CD4-positive, alpha-beta T cell treated with Interleukin-6 at 100 ng/mL for 8 hours (primary cell): ENCODE measurements around the gene SLC10A7.

Experiments
- DNase-seq: peaks from one replicate; pipeline ENCODE4 v3.0.0-alpha.2; 2020; ENCODE audit warnings: mixed read lengths, low spot score

SLC10A7 gene

DNA sequence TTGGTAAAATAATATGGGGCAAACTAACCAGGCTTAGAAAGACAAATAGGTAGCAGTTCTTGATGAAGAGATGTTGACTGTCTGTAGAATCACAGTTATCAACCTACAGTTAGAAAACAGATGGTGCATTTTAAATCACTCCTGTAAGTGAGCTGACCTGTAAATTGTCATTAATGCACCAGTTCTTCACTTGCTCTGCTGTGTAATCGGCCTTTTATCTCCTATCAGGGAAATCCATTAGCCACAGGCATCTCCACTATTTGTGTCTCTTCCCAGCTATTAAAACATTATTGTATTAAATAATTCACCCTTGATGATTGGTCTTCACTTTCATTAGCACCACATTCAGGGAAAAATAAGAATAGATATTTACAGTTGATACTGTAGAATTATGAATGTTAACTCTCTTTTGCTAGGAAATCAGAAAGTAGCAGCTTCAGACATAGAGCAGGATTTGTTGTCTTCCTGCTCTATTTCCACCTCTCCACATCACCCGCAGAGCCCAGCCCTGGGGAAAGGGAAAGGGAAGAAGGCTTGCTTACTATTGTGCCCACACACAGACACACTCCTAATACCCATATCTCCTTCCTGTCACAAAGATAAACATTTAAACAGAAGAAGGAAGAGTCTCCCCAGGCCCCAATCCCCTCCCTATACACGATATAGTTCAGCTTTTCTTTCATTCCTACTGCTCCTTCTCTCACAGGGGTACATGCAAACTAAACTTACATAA is 210.3 kb downstream of the SLC10A7 start:
- DNase-seq, result no peak

DNA sequence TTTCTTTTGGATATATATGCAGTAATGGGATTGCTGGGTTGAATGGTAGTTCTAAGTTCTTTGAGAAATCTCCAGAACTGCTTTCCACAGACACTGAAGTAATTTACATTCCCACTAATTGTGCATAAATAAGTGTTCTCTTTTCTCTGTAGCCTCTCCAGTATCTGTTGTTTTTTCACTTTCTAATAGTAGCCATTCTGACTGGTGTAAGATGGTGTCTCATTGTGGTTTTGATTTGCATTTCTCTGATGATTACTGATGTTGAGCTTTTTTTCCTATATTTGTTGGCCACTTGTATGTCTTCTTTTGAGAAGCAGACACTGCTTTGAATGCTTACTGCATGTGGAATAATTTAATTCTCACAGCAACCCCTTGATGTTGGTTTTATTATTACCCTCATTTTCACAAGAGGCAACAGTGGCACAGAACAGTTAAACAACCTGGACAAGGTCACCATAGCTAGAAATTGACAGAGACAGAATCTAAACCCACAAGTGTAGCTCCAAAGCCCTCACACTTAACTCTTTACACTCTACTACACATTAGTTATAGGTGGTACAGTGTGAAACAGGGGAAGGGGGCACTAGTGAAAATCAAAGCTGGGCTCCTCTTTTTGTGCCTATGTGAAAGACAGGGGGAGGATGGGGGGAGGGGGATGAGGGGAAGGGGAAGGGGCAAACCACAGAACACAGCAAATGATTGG is 211.3 kb downstream of the SLC10A7 start:
- DNase-seq, result no peak

- no peak for DNase-seq
Observed at GRCh38 chr4:146308951-146309350, 212.8 kb downstream of the SLC10A7 start.

GRCh38 chr4:146302822-146303221 is 218.9 kb downstream of the SLC10A7 start:
- no peak for DNase-seq

GRCh38 chr4:146299607-146300006 is 222.1 kb downstream of the SLC10A7 start:
- DNase-seq, result no peak

DNA sequence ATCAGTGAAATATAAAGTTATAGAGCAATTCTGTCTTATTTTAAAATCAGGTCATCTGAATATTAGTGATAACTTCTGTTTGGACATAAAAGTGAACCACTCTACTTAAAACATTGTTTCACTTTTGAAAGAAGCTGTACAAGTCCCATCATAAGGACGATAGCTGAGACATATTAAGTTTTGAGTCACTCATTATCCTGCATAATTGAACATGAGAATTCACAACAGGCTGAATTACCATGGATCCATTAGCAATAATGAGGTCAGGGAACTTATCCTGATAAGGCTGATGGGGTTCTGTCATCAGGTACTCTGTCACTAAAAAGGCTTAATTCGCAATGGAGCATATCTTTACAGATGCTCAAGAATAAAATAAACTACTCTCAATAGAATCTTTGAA is 227.0 kb downstream of the SLC10A7 start:
- DNase-seq, result no peak

DNA sequence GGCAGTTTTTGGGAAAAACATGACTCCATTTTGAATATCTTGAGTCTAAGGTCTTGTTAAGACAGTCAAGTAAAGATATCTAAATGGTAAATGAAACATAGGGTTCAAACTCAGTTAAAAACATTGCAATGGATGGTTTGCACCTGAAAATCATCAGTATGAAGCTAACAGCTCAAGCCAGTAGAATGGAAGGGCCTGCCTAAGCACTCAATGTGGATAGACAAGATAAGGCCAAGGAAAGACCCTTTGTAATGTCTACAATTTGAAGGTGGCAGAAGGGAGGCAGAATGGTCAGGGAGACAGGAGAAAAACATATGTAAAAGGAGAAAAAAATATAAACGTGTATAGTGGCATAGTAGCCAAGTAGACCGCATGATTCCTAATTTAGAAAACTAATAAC is 229.2 kb downstream of the SLC10A7 start:
- no peak for DNase-seq

- no peak for DNase-seq
Observed at GRCh38 chr4:146291313-146291712, 230.4 kb downstream of the SLC10A7 start.

DNA sequence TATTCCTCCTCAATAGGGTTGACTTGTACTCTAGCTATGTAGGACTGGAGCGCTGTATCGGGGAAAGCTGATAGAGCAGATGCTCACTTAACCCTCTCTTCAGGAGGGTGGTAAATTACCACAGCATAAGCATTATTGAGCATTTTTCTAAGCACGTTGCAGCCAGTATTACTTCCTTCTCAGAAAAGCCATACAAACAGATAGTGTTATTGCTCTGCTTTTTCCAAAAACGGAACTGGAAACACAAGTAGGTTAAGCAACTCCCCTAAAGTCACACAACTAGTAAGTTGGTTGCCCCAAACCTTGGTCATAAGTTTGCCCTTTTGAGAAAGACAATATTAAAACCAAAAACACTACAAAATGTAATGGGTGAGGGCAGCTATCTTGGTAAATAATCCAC is 233.5 kb downstream of the SLC10A7 start:
- no peak for DNase-seq

DNA sequence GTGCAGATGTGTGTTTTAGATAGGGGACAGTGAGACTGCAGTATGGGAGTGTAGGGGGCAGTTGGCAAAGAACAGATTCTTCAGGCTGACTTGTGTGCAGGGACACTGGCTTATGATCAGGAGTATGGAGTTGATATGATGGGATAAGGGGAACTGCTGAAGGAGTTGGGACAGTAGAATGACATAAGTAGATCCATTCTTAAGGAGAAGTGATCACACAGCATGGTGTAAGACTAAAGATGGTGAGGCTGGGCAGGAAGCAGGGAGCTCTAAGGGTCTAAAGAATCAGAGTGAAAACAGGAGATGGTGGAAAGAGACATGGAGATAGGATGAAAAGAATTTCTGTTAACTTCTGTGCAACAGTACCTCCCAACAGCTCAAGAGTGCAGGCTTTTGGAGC is 236.7 kb downstream of the SLC10A7 start:
- no peak for DNase-seq

DNA sequence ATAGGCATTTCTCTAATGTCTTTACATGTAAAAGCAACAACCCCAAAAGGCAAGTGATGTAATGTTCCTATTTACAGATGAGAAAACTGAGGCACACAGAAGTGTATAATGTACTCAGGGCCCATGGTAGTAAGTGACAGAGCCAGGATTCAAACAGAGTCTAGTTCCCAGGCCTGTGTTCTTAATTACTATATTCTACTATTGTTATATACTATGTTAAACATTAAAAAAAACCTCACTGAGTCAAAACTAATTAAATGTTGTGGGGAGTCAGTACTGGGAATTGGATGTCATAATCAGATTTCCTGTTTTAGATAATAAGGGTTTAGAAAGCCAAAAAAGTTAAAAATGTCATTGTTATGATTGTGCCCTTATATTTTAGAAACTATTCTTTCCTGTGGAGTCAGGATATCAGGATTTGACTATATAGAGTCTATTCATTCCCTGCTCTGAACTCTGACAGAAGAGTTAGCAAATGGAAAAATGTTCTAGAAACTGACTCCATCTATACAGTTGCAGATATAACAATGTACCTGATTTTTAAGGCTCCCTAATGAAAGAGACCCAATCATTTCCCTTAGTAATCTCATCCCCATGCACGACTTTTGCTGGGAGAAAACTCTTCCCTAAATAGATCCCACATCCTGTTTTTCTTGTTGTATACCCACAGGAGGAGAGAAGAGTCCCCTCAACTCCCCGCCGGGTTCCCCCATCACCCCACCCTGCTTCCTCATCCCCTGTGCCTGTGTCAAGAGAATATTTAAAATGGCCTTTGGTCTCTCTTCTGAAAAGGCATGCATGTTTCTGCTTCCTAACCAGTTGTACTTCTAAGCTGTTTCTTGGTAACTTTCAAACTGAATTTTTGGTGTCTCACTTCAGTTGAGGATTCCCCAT is 237.7 kb downstream of the SLC10A7 start:
- no peak for DNase-seq

GRCh38 chr4:146282657-146283056 is 239.1 kb downstream of the SLC10A7 start:
- DNase-seq, result no peak

DNA sequence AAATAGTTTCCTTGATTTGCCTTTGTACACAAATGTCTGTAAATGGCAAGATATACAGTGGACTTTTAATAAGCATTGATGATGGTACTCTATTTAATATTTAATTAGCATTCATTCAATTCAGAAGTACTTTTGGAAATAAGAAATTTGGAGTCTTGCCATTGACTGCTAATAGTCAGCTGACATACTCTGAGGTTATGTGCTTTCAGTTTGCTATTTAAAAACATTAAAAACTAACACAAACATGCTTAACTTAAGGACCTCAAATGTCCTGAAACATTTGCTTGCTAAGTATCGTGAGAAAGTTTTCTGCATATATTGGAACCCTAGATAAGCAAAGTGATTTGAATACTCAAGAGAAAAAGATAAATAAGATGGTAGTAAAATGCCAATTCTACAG is 242.8 kb downstream of the SLC10A7 start:
- DNase-seq, result no peak

GRCh38 chr4:146275370-146275769 is 246.4 kb downstream of the SLC10A7 start:
- no peak for DNase-seq

GRCh38 chr4:146274774-146275173 is 247.0 kb downstream of the SLC10A7 start:
- no peak for DNase-seq

DNA sequence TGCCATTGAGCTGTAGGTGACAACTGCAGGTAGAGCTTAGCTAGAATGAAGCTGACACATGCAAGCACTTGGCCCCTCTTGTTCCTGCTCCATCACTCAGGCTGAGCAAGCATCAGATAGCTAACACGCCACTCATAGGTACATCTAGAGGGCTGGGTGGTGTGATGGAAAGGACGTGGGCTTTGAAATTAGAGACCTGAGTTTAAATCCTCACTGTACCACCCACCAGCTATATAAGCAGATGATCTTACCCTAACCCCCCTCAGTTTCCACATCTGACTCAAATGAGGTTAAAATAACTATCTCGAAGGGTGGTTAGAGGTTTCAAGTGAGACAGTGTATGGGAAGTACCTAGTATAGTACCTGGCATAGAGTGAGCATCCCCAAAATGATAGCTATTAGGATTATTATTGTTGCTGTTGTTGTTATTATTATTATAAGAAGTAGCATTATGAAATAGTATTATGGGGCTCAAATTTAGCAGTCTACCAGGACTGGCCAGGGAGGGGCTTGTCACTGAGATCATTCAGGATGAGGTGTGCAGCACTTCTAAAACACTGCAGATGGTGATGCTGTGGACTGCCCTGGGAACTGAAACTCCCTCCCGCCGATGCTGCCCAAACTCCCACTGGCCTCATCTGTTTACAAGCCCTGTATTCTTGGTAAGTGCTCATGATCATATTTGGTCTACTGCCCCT is 248.4 kb downstream of the SLC10A7 start:
- no peak for DNase-seq

GRCh38 chr4:146271466-146271865 is 250.3 kb downstream of the SLC10A7 start:
- DNase-seq, result no peak

GRCh38 chr4:146269228-146269653 is 252.5 kb downstream of the SLC10A7 start:
- no peak for DNase-seq

- no peak for DNase-seq
Observed at GRCh38 chr4:146267826-146268225, 253.9 kb downstream of the SLC10A7 start.

DNA sequence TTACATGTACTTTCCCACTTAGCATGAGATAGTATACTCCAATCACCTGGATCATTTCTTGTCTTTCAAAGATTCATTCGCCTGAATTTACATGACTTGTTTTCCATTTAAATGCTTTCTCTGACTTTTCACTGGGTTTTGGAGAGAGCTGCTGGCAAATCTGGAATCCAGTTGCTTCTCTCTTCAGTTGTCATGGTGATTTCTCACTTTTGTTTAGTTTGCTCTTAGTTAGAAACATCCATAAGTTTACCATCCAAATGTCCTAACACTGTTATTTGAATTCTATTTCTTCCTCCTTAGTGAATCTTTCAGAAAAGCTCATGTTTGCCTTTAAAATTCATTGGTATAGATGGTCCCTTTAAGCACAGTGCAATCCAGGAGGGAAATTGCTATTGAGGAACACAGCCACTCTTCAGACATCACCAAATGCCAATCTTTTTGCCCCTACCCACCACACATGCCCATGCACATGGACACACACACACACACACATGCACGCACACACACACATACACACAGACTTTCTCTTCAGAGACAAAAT is 255.7 kb downstream of the SLC10A7 start:
- DNase-seq, result no peak

DNA sequence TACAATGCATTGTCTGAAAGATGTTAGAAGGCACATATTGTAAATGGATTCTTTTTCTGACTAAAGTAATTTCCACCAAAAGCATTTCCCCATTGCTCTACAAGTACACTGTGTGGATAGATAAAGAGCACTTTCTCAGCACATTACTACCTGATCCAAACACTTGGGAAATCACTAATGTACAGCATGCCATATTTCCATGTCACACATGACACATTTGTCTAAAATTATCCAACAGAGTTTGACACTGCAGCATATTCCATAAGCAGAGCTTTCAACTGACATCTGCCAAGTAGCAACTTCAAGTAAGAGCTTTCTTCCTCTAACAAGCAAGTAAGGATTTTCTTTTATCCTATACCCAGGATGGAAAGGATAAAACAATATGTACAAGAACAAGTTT is 257.9 kb downstream of the SLC10A7 start:
- no peak for DNase-seq

DNA sequence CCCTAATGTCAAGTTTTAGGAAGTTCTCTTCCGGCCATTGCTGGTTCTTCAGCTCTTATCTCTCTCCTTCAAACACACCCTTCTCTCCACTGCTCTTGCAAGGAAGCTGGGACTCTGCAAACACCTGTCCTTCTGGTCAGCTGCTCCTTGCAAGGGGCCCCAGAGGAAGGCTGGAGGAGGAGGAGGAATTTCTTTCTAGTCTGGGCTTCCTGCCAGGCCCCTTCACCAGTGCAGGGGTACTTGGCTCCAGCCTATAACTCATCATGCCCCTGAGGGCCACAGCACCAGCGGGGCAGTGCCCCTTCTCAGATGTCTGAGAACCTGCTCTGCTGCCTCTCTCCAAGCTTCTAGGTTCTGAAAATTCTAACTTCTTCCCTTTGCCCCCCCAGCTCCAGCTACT is 260.7 kb downstream of the SLC10A7 start:
- DNase-seq, result no peak
